Middle frontal gyrus (tissue), 1 donor: ENCODE measurements around the gene HOXD4.

Experiments used
- DNase-seq: peaks from one replicate; pipeline ENCODE4 v3.0.0-alpha.2; 2015; ENCODE audit warnings: low spot score; ENCODE audit errors: extremely low spot score

The HOXD4 gene

DNA sequence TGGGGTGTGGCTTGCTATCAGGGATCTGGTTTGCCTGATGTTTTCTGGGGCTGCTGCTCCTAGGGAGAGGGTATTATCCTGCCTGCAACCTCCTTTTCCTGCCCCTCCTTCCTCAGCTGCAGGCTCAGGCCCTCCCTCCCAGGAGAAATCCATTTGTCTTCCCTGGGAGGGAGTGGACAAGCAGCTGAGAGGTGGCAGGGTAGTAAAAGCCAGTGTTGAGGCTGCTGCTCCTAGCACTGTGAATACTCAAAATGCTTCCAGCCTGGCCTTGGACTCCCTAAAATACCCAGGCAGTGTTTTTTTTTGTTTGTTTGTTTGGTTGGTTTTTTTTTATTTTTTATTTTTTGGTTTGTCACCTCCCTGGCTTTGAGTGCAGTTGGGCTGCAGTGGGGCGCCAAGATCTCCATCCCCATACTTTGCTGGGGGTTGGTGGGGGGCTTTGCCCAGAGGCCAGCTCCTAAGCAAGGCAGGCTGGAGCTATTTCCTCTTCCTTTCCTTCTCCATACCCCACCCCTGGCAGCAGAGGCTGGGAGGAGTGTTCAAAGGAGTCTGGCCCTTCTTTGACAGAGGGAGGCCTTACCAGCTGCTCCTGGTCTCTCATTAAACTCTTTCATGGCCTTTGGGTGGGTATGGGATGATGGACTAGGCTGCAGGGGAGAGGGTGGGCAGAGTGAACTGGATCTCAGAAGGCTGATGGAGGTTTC, 19.4 kb downstream of the HOXD4 start:
- no peak for DNase-seq

DNA sequence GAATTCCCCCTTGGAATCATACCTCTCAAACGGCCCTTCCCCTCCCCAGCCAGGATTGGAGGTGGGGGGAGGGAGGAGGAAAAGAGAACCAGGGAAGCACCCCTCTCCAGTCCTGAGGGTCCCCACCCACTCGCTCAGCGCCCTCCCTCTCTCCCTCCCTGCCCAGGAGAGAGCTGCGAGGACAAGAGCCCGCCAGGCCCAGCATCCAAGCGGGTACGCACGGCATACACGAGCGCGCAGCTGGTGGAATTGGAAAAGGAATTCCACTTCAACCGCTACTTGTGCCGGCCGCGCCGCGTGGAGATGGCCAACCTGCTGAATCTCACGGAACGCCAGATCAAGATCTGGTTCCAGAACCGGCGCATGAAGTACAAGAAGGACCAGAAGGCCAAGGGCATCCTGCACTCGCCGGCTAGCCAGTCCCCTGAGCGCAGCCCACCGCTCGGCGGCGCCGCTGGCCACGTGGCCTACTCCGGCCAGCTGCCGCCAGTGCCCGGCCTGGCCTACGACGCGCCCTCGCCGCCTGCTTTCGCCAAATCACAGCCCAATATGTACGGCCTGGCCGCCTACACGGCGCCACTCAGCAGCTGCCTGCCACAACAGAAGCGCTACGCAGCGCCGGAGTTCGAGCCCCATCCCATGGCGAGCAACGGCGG, 20.1 kb downstream of the HOXD4 start:
- no peak for DNase-seq

- DNase-seq, result no peak
These were observed 20.9 kb downstream of the HOXD4 start for GRCh38 chr2:176172007-176172894.

GRCh38 chr2:176172895-176173566, 21.7 kb downstream of the HOXD4 start:
- DNase-seq, result no peak

GRCh38 chr2:176173567-176174381, 22.4 kb downstream of the HOXD4 start:
- DNase-seq, result no peak

- DNase-seq, result no peak
These were observed 23.1 kb downstream of the HOXD4 start for GRCh38 chr2:176174382-176174823.

DNA sequence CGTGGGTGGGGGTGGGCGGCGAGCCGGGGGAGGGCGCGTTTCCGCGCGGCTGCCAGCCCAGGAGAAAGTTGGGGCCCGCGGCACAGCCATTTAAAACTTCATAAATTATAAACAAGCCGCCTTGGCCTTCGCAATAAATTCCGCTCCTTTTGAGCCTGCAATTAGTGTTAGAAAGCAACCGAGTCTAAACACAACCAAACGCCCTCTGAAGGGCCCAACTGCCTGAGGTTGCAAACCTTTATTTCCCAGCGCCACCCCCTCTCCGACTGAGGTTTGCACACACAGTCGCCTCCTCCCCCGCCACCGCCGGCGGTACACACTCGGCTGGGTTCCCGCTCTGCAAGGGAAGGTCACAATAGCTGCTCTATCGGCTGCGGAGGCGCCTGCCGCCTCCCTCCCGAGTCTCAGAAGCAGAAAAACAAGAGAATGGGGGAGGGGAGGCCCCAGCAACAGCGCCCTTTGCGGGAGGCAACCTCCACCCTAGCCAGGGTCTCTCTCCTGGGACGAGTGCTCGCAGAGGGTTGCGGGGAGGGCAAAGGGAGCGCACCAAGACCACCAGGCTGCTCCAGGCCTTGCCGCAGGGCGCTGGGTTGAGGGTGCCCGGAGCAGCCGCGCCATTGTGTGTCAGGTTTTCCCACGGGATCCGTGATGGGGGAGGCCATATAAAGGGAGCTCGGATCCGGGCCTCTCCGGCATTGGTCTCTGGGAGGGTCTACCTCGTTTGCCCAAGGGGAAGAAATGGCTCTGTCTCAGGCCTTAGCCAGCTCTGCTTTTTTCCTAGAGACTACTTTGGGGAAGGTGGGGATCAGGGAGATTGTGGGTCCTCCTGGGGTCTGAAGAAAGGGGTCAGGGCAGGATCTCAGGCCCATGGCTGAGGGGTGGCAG, 23.7 kb downstream of the HOXD4 start:
- DNase-seq, result no peak

DNA sequence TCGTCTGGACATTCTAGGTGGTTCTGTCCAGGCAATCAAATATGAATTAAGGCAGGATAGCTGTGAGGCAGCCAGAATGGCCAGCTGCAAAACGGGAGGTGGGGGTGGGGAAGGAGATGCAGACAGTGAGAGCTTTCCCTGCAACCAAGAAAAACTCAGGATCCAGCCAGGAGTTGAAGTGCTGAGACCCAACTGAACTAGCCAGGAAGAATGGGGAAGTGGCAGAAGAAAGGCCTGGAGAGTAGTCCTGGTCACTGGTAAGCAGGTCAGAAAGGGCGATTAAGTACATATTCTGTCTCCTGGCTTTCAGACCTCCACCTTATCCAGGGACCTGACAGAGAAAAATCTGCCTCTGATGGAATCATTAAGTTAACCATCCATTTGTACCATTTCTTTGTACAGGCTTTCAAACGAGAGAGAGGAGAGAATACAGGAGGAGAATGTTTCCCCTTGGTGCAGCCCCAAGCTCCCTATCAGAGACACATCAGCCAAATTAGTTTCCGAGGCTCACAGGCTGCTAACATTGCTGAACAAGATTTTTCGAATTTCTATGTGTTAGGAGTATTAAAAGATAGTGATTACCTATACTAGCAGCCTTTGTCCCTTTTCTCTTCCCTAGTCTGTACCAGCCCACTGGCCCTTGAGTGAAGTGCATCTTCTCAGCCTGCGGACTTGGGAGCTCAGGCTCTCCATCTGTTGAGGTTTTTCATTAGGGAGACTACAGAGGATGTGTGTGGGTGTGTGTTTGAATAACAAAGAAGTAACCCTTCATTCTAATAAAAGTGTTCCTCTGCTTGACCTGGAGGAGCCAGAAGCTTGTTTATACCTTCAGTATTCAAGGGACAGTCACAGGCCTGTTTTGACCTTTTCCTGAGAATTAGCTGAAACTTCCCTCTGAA, 24.6 kb downstream of the HOXD4 start:
- DNase-seq, result no peak

- no peak for DNase-seq
These were observed 26.3 kb downstream of the HOXD4 start for GRCh38 chr2:176177580-176178037.

DNA sequence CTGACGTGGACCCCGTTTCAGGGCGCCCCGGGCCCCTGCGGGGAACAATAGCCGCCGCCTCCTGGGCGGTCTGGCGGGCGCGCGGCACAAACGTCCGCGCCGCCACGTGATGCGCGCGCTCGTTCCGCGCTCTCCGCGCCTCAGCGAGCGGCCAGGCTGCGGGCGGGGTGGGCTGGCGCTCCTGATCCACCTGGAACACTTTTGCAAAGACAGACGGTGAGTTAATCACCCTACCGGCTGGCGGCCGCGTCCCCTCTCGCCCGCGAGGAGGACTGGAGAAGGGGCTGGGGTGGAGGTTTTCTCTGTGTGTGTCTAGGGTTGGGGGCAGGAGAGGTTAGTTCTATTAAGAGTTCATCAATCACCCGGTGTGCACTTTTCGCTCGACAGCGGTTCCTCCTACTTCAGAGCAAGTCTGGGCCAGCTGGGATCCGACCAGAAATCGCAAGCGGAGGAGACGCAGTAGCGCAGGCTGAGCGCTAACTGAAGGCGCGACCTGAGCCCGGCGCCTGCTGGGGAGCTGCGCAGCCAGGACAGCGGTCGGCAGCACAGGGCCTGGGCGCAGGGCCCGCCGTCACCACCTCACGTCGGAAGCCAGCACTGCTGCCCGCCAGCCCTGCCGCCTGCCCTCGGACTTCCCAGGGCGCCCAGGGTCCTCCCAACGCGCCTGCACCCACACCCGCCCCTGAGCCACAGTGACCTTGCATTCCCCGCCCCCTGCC, 26.8 kb downstream of the HOXD4 start:
- DNase-seq, result no peak

GRCh38 chr2:176178757-176179295, 27.5 kb downstream of the HOXD4 start:
- no peak for DNase-seq

- no peak for DNase-seq
These were observed 30.2 kb downstream of the HOXD4 start for GRCh38 chr2:176181551-176181950.

DNA sequence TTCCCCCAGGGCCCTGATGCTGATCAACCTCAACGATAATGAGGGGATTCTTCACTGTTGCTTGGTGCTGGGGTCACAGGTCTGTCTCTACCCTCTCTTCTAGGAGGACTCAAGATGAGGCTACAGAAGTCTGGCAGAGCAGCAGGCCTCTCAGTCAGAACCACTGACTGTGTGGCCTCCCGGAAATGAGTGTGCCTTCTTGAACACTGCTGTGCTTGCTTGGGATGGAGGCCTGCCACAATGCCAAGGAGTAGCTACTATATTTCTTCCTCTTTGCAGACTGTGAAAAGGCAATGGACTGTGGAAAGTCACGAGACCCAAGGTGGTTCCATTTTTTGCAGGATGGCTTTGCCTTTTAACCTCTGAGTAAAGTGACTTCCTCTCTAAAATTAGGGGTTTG, 31.3 kb downstream of the HOXD4 start:
- DNase-seq, result no peak

DNA sequence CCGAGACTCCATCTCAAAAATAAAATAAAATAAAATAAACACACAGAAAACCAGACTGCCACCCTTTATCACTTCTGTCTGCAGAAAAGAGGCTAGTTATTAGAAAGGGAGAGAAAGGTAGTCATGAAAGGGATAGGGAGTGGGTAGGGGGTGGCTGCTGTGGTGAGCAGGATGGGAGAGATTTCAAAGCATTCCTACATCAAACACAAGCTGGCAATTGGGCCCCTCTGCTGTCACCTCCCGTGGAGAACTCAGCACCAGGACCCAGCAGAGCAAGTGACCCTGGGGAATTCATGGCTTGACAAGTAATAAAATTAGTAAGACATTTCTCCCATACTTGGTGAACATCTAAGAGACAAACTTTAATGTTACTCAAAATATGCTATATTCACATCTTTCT, 33.4 kb downstream of the HOXD4 start:
- DNase-seq, result no peak

DNA sequence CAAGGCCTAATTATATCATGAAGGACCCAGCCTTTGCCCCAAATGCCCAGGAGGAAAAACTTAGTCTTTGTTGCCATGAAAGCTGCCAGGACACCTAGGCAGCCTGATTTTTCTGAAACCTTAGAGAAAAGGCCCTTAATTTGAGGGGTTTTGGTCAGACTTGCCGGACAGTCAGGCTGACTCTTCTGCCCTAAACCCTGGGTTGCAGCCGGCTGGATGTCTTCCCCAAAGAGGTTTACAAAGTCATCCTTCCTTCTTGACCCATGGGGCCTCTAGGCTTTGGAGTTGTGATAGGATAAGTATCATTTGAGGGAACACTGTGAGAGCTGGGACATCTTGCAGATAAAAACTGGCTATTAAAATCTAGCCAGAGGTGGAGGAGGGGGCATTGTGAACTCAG, 34.7 kb downstream of the HOXD4 start:
- DNase-seq, result no peak

DNA sequence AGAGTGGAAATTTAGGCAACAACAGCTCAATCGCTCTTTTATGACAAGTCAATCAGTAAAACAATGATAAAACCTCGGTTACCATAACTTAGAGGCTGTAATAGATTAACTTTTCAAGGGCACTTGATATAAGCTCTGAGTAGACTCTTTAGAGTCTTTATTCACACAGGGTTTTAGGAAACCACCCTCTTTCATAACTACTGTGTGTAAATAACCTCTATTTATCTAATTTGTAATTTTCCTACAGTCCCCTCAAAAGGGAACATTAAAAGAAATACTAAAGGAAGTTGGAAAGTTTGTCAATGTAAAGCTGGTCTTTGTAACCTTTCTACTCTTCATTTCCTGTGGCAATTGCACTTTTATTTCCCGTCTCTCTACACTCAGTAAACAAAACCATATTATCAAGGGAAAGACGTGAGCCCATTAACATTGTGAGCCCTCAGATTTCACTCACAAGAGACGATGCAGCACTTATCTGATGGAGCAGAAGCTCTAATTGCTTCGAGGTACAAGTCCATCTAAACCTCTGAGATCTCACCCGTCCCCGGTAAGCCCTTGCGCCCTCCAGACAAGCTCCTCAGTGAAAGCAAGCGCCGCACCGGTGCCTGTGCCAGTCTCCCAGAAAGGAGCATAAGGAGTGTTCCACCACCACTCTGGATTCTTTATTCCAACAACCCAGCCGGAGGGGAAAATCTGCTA, 36.0 kb downstream of the HOXD4 start:
- no peak for DNase-seq
